Measurements from ENCODE around the gene OLFML2A. TPM values are rescaled to one million over a fixed set of nuclear protein-coding genes. Genes with fewer than 3 reads are reported as not detected.

OLFML2A gene
- total RNA-seq, 1 donor from 2014 or later = 148 TPM

- H3K27me3 Mint-ChIP-seq (ENCODE audit: low read depth, unreplicated experiment) = no peaks in the 10 kb centered on the region
- no peak overlapping the region for H3K9ac ChIP-seq (ENCODE audit: low read length)
- TF ChIP-seq EZH2 (IDR thresholded peaks at IDR 0.05; ENCODE audit: insufficient read depth, low read length) (no peak), CTCF (IDR thresholded peaks at IDR 0.05; ENCODE audit: insufficient read depth, low read depth, low read length) (no peak)
- H3K9me3 Mint-ChIP-seq (ENCODE audit: unreplicated experiment) = no peaks in the 10 kb centered on the region
- no peaks in the 10 kb centered on the region for H4K20me1 ChIP-seq (ENCODE audit: insufficient read depth, low read length)
- no peak overlapping the region for H2AFZ ChIP-seq (ENCODE audit: low read depth, low read length)
- no peaks in the 10 kb centered on the region for H3K27me3 ChIP-seq (ENCODE audit: insufficient read depth, low read length)
- FAIRE-seq (peak; percentile 47), DNase-seq (ENCODE audit: low read depth) (no peak)
- H3K27ac ChIP-seq (ENCODE audit: low read depth, low read length) = no peak overlapping the region
- H3K36me3 ChIP-seq (ENCODE audit: insufficient read depth, low read length) = no peaks in the 10 kb centered on the region
- H3K4me2 ChIP-seq (ENCODE audit: low read length) = no peak overlapping the region
- H3K4me3 ChIP-seq (ENCODE audit: insufficient read depth, low read depth, low read length) = no peak overlapping the region
- no peak overlapping the region for H3K27ac Mint-ChIP-seq (ENCODE audit: unreplicated experiment)
- H3K36me3 Mint-ChIP-seq (ENCODE audit: low read depth, unreplicated experiment) = no peaks in the 10 kb centered on the region
- H3K4me3 Mint-ChIP-seq (ENCODE audit: unreplicated experiment) = no peak overlapping the region
- no peaks in the 10 kb centered on the region for H3K9me3 ChIP-seq (ENCODE audit: insufficient read depth, low read depth, low read length)
- no peaks in the 10 kb centered on the region for H3K79me2 ChIP-seq (ENCODE audit: insufficient read depth, low read length)
- peaks cover 18% of the 10 kb centered on the region for H3K4me1 ChIP-seq (ENCODE audit: insufficient read depth, low read length)
- peaks cover 39% of the 10 kb centered on the region for H3K4me1 Mint-ChIP-seq (ENCODE audit: low read depth, unreplicated experiment)
Measured at GRCh38 chr9:124749781-124750180, 27.2 kb upstream of the OLFML2A start.

- no peaks in the 10 kb centered on the region for H3K27me3 Mint-ChIP-seq (ENCODE audit: low read depth, unreplicated experiment)
- H3K4me1 Mint-ChIP-seq (ENCODE audit: low read depth, unreplicated experiment) = peaks cover 55% of the 10 kb centered on the region
- Histone ChIP-seq H3K4me3 (ENCODE audit: insufficient read depth, low read depth, low read length) (no peak overlapping the region), H4K20me1 (ENCODE audit: insufficient read depth, low read length) (no peaks in the 10 kb centered on the region), H3K4me1 (ENCODE audit: insufficient read depth, low read length) (peaks cover 18% of the 10 kb centered on the region), H3K4me2 (ENCODE audit: low read length) (peak overlapping the region; percentile 55), H3K27ac (ENCODE audit: low read depth, low read length) (peak overlapping the region; percentile 61), H3K9ac (ENCODE audit: low read length) (no peak overlapping the region), H3K36me3 (ENCODE audit: insufficient read depth, low read length) (no peaks in the 10 kb centered on the region), H2AFZ (ENCODE audit: low read depth, low read length) (no peak overlapping the region), H3K79me2 (ENCODE audit: insufficient read depth, low read length) (no peaks in the 10 kb centered on the region), H3K27me3 (ENCODE audit: insufficient read depth, low read length) (peaks cover 6% of the 10 kb centered on the region), H3K9me3 (ENCODE audit: insufficient read depth, low read depth, low read length) (no peaks in the 10 kb centered on the region)
- no peaks in the 10 kb centered on the region for H3K36me3 Mint-ChIP-seq (ENCODE audit: low read depth, unreplicated experiment)
- H3K4me3 Mint-ChIP-seq (ENCODE audit: unreplicated experiment) = no peak overlapping the region
- no peaks in the 10 kb centered on the region for H3K9me3 Mint-ChIP-seq (ENCODE audit: unreplicated experiment)
- TF ChIP-seq CTCF (IDR thresholded peaks at IDR 0.05; ENCODE audit: insufficient read depth, low read depth, low read length) = no peak
- TF ChIP-seq EZH2 (IDR thresholded peaks at IDR 0.05; ENCODE audit: insufficient read depth, low read length) = no peak
- FAIRE-seq = peak; percentile 93
- peak overlapping the region; percentile 99 for H3K27ac Mint-ChIP-seq (ENCODE audit: unreplicated experiment)
- DNase-seq (ENCODE audit: low read depth) = peak; percentile 84
Measured at GRCh38 chr9:124752967-124753366, 24.0 kb upstream of the OLFML2A start.

- H3K27me3 Mint-ChIP-seq (ENCODE audit: low read depth, unreplicated experiment) = no peaks in the 10 kb centered on the region
- peak overlapping the region; percentile 34 for H3K27ac Mint-ChIP-seq (ENCODE audit: unreplicated experiment)
- FAIRE-seq (no peak), DNase-seq (ENCODE audit: low read depth) (no peak)
- Histone ChIP-seq H3K79me2 (ENCODE audit: insufficient read depth, low read length) (no peaks in the 10 kb centered on the region), H2AFZ (ENCODE audit: low read depth, low read length) (no peak overlapping the region), H3K9me3 (ENCODE audit: insufficient read depth, low read depth, low read length) (no peaks in the 10 kb centered on the region), H3K27me3 (ENCODE audit: insufficient read depth, low read length) (peaks cover 6% of the 10 kb centered on the region), H3K4me1 (ENCODE audit: insufficient read depth, low read length) (peaks cover 18% of the 10 kb centered on the region), H3K4me2 (ENCODE audit: low read length) (no peak overlapping the region), H4K20me1 (ENCODE audit: insufficient read depth, low read length) (no peaks in the 10 kb centered on the region), H3K27ac (ENCODE audit: low read depth, low read length) (no peak overlapping the region), H3K36me3 (ENCODE audit: insufficient read depth, low read length) (no peaks in the 10 kb centered on the region), H3K4me3 (ENCODE audit: insufficient read depth, low read depth, low read length) (no peak overlapping the region), H3K9ac (ENCODE audit: low read length) (no peak overlapping the region)
- no peaks in the 10 kb centered on the region for H3K9me3 Mint-ChIP-seq (ENCODE audit: unreplicated experiment)
- H3K36me3 Mint-ChIP-seq (ENCODE audit: low read depth, unreplicated experiment) = no peaks in the 10 kb centered on the region
- peaks cover 68% of the 10 kb centered on the region for H3K4me1 Mint-ChIP-seq (ENCODE audit: low read depth, unreplicated experiment)
- H3K4me3 Mint-ChIP-seq (ENCODE audit: unreplicated experiment) = peak overlapping the region; percentile 1
- TF ChIP-seq EZH2 (IDR thresholded peaks at IDR 0.05; ENCODE audit: insufficient read depth, low read length) (no peak), CTCF (IDR thresholded peaks at IDR 0.05; ENCODE audit: insufficient read depth, low read depth, low read length) (peak; percentile 42)
Measured at GRCh38 chr9:124754289-124754688, 22.6 kb upstream of the OLFML2A start.
